Prostate gland (tissue), 2 donors: Measurements from ENCODE around the gene ACTN4.

Source experiments
- POLR2A ChIP-seq: fragments of 450-650 bp; IDR thresholded peaks from one replicate; pipeline ENCODE4 v1.6.1; 2016; ENCODE audit warnings: antibody characterized with exemption, mild to moderate bottlenecking
- POLR2AphosphoS5 ChIP-seq: sonication (generic); formaldehyde crosslinking; IDR thresholded peaks from one replicate; pipeline ENCODE4 v1.6.1; 2017; ENCODE audit warnings: antibody characterized with exemption
- TF ChIP-seq, protein P1 (sequence below), 4 experiments: fragments of 200-600 bp in 2 of 4; fragments of 450-650 bp in 2 of 4; sonication (generic) in 2 of 4; IDR thresholded peaks; 1 replicate in 3 of 4; 2 replicates in 1 of 4; pipeline ENCODE4 v1.5.1; 2016 to 2019; ENCODE audit warnings: antibody characterized with exemption in 4 of 4, mild to moderate bottlenecking in 2 of 4, moderate library complexity in 2 of 4

GRCh38 chr19:38634757-38635482 is 12.5 kb upstream of the ACTN4 start:
- TF ChIP-seq, protein P1, sequence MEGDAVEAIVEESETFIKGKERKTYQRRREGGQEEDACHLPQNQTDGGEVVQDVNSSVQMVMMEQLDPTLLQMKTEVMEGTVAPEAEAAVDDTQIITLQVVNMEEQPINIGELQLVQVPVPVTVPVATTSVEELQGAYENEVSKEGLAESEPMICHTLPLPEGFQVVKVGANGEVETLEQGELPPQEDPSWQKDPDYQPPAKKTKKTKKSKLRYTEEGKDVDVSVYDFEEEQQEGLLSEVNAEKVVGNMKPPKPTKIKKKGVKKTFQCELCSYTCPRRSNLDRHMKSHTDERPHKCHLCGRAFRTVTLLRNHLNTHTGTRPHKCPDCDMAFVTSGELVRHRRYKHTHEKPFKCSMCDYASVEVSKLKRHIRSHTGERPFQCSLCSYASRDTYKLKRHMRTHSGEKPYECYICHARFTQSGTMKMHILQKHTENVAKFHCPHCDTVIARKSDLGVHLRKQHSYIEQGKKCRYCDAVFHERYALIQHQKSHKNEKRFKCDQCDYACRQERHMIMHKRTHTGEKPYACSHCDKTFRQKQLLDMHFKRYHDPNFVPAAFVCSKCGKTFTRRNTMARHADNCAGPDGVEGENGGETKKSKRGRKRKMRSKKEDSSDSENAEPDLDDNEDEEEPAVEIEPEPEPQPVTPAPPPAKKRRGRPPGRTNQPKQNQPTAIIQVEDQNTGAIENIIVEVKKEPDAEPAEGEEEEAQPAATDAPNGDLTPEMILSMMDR (IDR thresholded peaks at IDR 0.05): peak; percentile 84 to 94 (median 91)
- TF ChIP-seq POLR2AphosphoS5 (peak; percentile 67), POLR2A (no peak)
